ENCODE results near the gene PDE3B. TPM values are rescaled to one million over a fixed set of nuclear protein-coding genes. Genes with fewer than 3 reads are reported as not detected.

Gene PDE3B
- total RNA-seq, 1 donor from 2014 or later = 26.9 TPM

DNA sequence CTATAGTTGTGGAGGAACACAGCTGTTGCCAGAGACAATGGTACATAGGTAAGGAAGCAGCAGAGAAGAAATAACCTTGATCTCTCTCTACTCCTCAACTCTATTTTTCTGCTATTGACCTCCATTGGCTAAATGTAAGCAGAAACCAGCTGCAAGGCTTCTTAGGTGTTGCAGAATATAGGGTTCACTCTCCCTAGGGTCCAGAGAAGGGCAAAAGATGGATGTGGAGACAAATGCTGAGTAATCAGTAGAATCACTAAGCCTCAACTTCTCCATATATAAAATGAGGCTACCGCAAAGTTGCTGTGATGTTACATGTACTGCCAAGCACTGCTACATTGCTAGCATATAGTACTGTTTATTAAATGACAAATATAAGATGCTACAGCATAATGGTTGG is 120.6 kb downstream of the PDE3B start:
- no peaks in the 10 kb centered on the region for H3K27me3 Mint-ChIP-seq
- no peaks in the 10 kb centered on the region for H3K9me3 Mint-ChIP-seq (ENCODE audit: low read depth)
- no peak overlapping the region for H3K4me3 Mint-ChIP-seq (ENCODE audit: low read depth)
- no peaks in the 10 kb centered on the region for H3K36me3 Mint-ChIP-seq (ENCODE audit: insufficient read depth)
- H3K27ac Mint-ChIP-seq = no peak overlapping the region
- TF ChIP-seq, protein P1, sequence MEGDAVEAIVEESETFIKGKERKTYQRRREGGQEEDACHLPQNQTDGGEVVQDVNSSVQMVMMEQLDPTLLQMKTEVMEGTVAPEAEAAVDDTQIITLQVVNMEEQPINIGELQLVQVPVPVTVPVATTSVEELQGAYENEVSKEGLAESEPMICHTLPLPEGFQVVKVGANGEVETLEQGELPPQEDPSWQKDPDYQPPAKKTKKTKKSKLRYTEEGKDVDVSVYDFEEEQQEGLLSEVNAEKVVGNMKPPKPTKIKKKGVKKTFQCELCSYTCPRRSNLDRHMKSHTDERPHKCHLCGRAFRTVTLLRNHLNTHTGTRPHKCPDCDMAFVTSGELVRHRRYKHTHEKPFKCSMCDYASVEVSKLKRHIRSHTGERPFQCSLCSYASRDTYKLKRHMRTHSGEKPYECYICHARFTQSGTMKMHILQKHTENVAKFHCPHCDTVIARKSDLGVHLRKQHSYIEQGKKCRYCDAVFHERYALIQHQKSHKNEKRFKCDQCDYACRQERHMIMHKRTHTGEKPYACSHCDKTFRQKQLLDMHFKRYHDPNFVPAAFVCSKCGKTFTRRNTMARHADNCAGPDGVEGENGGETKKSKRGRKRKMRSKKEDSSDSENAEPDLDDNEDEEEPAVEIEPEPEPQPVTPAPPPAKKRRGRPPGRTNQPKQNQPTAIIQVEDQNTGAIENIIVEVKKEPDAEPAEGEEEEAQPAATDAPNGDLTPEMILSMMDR (IDR thresholded peaks at IDR 0.05; ENCODE audit: unreplicated experiment) = no peak
- H3K4me1 Mint-ChIP-seq (ENCODE audit: low read depth) = no peaks in the 10 kb centered on the region
- no peak for DNase-seq (ENCODE audit: low spot score, unreplicated experiment)

DNA sequence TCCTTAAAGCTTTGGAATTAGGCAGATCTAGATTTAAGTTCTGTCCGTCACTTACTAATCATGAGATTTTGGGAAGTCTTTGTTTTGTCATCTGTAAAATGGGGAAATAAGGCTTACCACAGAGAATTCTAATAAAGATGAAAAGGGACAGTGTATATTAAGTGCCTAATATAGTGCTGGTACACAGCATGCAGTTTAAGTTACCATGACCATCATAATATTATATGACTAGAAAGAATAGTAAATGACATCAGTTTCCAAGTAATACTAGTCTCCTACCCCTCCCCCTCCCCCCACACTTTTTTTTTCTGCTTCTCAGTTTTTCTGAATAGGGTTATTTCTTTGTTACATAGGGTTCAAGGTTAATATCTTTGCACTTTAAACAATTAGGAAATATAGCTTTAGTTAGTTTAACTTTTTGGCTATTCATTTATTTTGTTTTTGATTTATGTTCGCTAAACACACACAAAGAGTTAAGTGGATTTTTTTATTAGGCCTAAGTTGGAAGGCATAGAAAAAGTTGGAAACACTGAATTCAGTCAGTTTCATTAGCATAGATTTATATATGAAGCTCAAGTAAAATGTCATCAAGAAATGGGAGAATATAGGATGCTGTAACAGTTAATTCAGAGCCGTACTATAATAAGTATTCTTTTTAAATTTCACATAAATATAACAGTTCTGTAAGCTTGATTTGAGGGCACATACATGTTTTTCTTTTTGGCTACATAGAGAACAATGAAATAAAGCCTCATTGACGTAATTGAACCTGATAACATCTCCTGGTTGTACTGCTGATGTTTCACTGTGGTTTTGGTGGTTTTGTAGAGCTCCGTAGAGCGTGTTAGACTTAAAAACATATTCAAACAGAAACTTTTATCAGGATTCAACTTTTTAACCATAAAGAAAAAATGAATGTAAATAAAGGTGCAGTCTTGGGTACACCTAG is 121.2 kb downstream of the PDE3B start:
- H3K9me3 Mint-ChIP-seq (ENCODE audit: low read depth) = no peaks in the 10 kb centered on the region
- no peaks in the 10 kb centered on the region for H3K36me3 Mint-ChIP-seq (ENCODE audit: insufficient read depth)
- no peak overlapping the region for H3K27ac Mint-ChIP-seq
- TF ChIP-seq, protein P1 (IDR thresholded peaks at IDR 0.05; ENCODE audit: unreplicated experiment) = no peak
- H3K4me3 Mint-ChIP-seq (ENCODE audit: low read depth) = no peak overlapping the region
- DNase-seq (ENCODE audit: low spot score, unreplicated experiment) = no peak
- H3K27me3 Mint-ChIP-seq = no peaks in the 10 kb centered on the region
- H3K4me1 Mint-ChIP-seq (ENCODE audit: low read depth) = no peaks in the 10 kb centered on the region

DNA sequence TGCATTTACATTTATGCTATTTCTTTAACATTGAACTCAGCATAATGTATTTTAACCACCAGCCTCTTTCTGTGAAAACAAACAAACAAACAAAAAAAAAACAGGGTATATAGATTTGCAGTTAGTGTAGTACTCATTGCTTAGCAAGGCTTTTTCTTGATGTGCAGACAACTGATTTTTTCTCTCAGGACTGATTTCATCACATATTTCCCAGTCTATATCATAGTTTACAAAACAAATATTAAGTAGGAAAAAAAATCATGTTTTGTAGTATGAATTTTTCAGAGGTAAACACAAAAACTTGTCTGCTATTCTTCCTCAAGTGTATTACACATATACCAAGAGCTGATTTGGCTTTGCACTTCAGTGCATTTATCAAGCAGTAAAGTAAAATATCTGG is 123.0 kb downstream of the PDE3B start:
- no peak overlapping the region for H3K4me3 Mint-ChIP-seq (ENCODE audit: low read depth)
- H3K36me3 Mint-ChIP-seq (ENCODE audit: insufficient read depth) = no peaks in the 10 kb centered on the region
- DNase-seq (ENCODE audit: low spot score, unreplicated experiment) = no peak
- no peaks in the 10 kb centered on the region for H3K9me3 Mint-ChIP-seq (ENCODE audit: low read depth)
- TF ChIP-seq, protein P1 (IDR thresholded peaks at IDR 0.05; ENCODE audit: unreplicated experiment) = no peak
- H3K27ac Mint-ChIP-seq = no peak overlapping the region
- H3K4me1 Mint-ChIP-seq (ENCODE audit: low read depth) = no peaks in the 10 kb centered on the region
- H3K27me3 Mint-ChIP-seq = no peaks in the 10 kb centered on the region

DNA sequence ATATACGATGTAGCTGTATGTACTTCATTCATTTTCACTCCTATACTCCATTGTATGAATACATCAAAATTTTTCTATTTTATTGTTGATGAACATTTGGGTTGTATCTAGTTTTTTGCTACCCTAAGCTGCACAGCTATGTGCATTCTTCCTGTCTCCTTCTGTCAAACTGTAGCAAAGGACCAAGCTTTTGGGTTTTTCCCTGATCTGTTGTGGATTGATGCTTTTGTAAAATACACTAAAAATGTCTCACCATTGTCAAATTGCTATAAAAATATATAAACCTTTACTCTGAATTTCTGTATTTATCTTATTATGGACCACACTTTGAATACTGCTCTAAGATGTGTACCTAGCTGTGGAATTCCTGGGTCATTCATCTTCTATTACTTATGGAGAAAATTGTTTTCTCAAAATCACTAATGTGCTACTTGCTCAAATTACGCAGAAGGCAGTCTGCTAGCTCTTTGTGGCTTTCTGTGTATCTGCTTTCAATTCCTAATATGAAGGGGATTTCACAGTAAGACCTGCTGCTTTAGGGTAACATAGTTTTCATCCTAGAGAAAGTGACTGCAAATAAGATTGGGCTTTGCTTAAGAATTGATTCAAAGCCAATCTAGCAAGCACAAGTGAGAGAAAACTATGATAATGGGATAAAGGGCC is 125.1 kb downstream of the PDE3B start:
- Mint-ChIP-seq H3K4me3 (ENCODE audit: low read depth) (no peak overlapping the region), H3K36me3 (ENCODE audit: insufficient read depth) (no peaks in the 10 kb centered on the region), H3K27me3 (no peaks in the 10 kb centered on the region), H3K4me1 (ENCODE audit: low read depth) (no peaks in the 10 kb centered on the region), H3K27ac (no peak overlapping the region), H3K9me3 (ENCODE audit: low read depth) (no peaks in the 10 kb centered on the region)
- TF ChIP-seq, protein P1 (IDR thresholded peaks at IDR 0.05; ENCODE audit: unreplicated experiment) = no peak
- no peak for DNase-seq (ENCODE audit: low spot score, unreplicated experiment)

DNA sequence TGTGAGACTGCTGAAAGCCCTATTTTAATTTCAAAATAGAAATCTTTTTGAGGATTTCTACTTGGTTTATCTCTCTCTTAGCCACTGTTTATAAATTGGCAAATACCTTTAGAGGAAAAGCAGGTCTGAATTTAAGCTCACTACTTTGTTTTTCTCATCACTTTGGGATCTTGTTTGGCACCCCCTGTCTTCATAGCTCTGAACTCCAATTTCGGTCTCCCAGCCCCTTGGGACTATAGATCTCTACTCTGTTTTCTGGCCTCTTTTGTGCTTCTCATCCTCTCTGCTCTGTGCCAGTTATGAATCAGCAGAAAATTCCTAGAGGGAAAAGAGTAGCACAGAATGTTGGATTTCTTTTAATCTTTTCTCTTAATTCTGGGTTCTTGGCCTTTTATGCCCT is 130.2 kb downstream of the PDE3B start:
- Mint-ChIP-seq H3K4me3 (ENCODE audit: low read depth) (no peak overlapping the region), H3K4me1 (ENCODE audit: low read depth) (peaks cover 1% of the 10 kb centered on the region), H3K27ac (no peak overlapping the region), H3K27me3 (no peaks in the 10 kb centered on the region), H3K36me3 (ENCODE audit: insufficient read depth) (peaks cover 11% of the 10 kb centered on the region), H3K9me3 (ENCODE audit: low read depth) (peaks cover 5% of the 10 kb centered on the region)
- TF ChIP-seq, protein P1 (IDR thresholded peaks at IDR 0.05; ENCODE audit: unreplicated experiment) = peak; percentile 38
- no peak for DNase-seq (ENCODE audit: low spot score, unreplicated experiment)

Data from progenitor cell of endocrine pancreas (in vitro differentiated cells).